Panc1 (cell line): ENCODE results near the gene ARHGEF10L. TPM values are rescaled to one million over a fixed set of nuclear protein-coding genes. Genes with fewer than 3 reads are reported as not detected.

Experiments used
- ATAC-seq: fragments of 200-7000 bp; cut with Tn5 transposase; 2 replicates; pipeline ENCODE4 v1.9.1; 2020; ENCODE audit warnings: mild to moderate bottlenecking, moderate library complexity
- BruUV-seq: library from RNA; stranded (reverse); fragments of 400-500 nt; replicated peaks from 2 replicates; lab custom pipeline; 2021; lab: Mats Ljungman, UMichigan
- CTCF ChIA-PET: fragments of 300-600 bp; sonication (Branson Sonifier 250); formaldehyde crosslinking; loops from one replicate; lab custom pipeline; 2022; ENCODE audit warnings: antibody characterized with exemption; lab: Charles Lee
- POLR2A ChIA-PET: fragments of 300-600 bp; sonication (Branson Sonifier 250); formaldehyde crosslinking; loops from one replicate; lab custom pipeline; 2022; ENCODE audit warnings: antibody characterized with exemption; lab: Charles Lee
- DNase-seq: peaks from one replicate; pipeline ENCODE4 v3.0.0-alpha.2; 2010; ENCODE audit warnings: low read depth, low spot score
- H3K27ac ChIP-seq: 2 replicates; pipeline ENCODE4 v1.5.1; 2011; ENCODE audit warnings: mild to moderate bottlenecking, low read length, inconsistent platforms
- H3K27me3 ChIP-seq: fragments of 200-500 bp; sonication (Bioruptor generic); 2 replicates; pipeline ENCODE4 v1.6.0; 2014; ENCODE audit warnings: low read length, inconsistent platforms; ENCODE audit not compliant: control insufficient read depth, insufficient read depth
- H3K36me3 ChIP-seq: fragments of 200-500 bp; sonication (Bioruptor generic); 2 replicates; pipeline ENCODE4 v1.5.1; 2014; ENCODE audit warnings: inconsistent platforms, mild to moderate bottlenecking, low read length, moderate library complexity; ENCODE audit not compliant: control insufficient read depth, insufficient read depth
- H3K4me1 ChIP-seq: 2 replicates; pipeline ENCODE4 v1.5.1; 2011; ENCODE audit warnings: inconsistent platforms, mild to moderate bottlenecking, low read length, moderate library complexity; ENCODE audit not compliant: control insufficient read depth, insufficient read depth
- H3K4me3 ChIP-seq, 2 experiments: 2 replicates each; pipeline ENCODE4 v1.5.1; 2011 to 2012; ENCODE audit warnings: low read depth in 2 of 2, low read length in 2 of 2, mild to moderate bottlenecking in 2 of 2, inconsistent platforms in 1 of 2, moderate library complexity in 1 of 2
- H3K9me3 ChIP-seq: fragments of 200-500 bp; sonication (Bioruptor generic); 2 replicates; pipeline ENCODE4 v1.5.1; 2014; ENCODE audit warnings: low read depth, mild to moderate bottlenecking, inconsistent platforms, low read length, moderate library complexity; ENCODE audit not compliant: control insufficient read depth, insufficient read depth
- CTCF ChIP-seq: fragments of 450-650 bp; IDR thresholded peaks from 2 replicates; pipeline ENCODE4 v1.5.1; 2017; ENCODE audit warnings: mild to moderate bottlenecking
- POLR2AphosphoS5 ChIP-seq: IDR thresholded peaks from 2 replicates; pipeline ENCODE4 v1.6.1; 2012; ENCODE audit warnings: mild to moderate bottlenecking, low read depth, low read length, moderate library complexity
- REST ChIP-seq, 2 experiments: IDR thresholded peaks; 2 replicates each; pipeline ENCODE4 v1.6.1; 2011 to 2012; ENCODE audit warnings: low read depth in 2 of 2, control low read depth in 1 of 2, low read length in 1 of 2, mild to moderate bottlenecking in 1 of 2, moderate library complexity in 1 of 2; ENCODE audit not compliant: insufficient read depth in 1 of 2
- SIN3A ChIP-seq: IDR thresholded peaks from 2 replicates; pipeline ENCODE4 v1.6.1; 2012; ENCODE audit warnings: low read depth, mild to moderate bottlenecking, low read length, moderate library complexity, borderline replicate concordance; ENCODE audit not compliant: insufficient read depth
- TCF7L2 ChIP-seq: IDR thresholded peaks from 2 replicates; pipeline ENCODE4 v1.6.1; 2011; ENCODE audit warnings: mild to moderate bottlenecking, low read depth, low read length, inconsistent platforms
- in situ Hi-C: cut with HindIII; loops from 2 replicates; pipeline ENCODE4 v1.10.0; 2016; ENCODE audit warnings: low sequenced_read_pairs, low pct_unique_long_range_greater_than_20kb
- intact Hi-C: fragments of 100-400 bp; cut with micrococcal nuclease; formaldehyde crosslinking; loops from one replicate; pipeline ENCODE4 v1.10.0; 2022; ENCODE audit not compliant: unreplicated experiment
- total RNA-seq: library from RNA; stranded (reverse); gene quantifications from one replicate; pipeline ENCODE4 v1.2.1, GENCODE V29; 2021; ENCODE audit not compliant: unreplicated experiment

Gene ARHGEF10L
- total RNA-seq, 1 experiment from 2014 or later: 5.9 TPM

GRCh38 chr1:17736625-17737024 is 197.1 kb downstream of the ARHGEF10L start:
- H3K4me3 ChIP-seq: no peak overlapping the region
- in situ Hi-C loops: no loop called here
- intact Hi-C loops: no loop called here
- ATAC-seq (no peak), DNase-seq (no peak)
- CTCF ChIA-PET: interaction anchor here (0.6 kb wide), 1 partner anchor 382 kb away, joined by 8 read pairs; no protein-coding TSS in a partner anchor
- no peaks in the 10 kb centered on the region for H3K9me3 ChIP-seq
- no peaks in the 10 kb centered on the region for H3K4me1 ChIP-seq
- BruUV-seq: no TSS peak
- no peak overlapping the region for H3K27ac ChIP-seq
- POLR2A ChIA-PET: no interaction called here
- H3K36me3 ChIP-seq: no peaks in the 10 kb centered on the region
- peaks cover 4% of the 10 kb centered on the region; the same call in 1 of the 2 replicates for H3K27me3 ChIP-seq
- TF ChIP-seq POLR2AphosphoS5 (no peak), TCF7L2 (no peak), CTCF (no peak), REST (IDR thresholded peaks at IDR 0.05; ENCODE audit: insufficient read depth in 1 of 2, low read depth in 2 of 2, low read length in 1 of 2) (no peak), SIN3A (no peak)

GRCh38 chr1:17739050-17739449 is 199.6 kb downstream of the ARHGEF10L start:
- no TSS peak for BruUV-seq
- ChIA-PET CTCF (no interaction called here), POLR2A (no interaction called here)
- Histone ChIP-seq H3K27me3 (peaks cover 11% of the 10 kb centered on the region), H3K4me1 (no peaks in the 10 kb centered on the region), H3K36me3 (no peaks in the 10 kb centered on the region), H3K27ac (no peak overlapping the region), H3K9me3 (no peaks in the 10 kb centered on the region), H3K4me3 (no peak overlapping the region)
- no peak for TF ChIP-seq CTCF
- no peak for TF ChIP-seq TCF7L2
- TF ChIP-seq POLR2AphosphoS5: no peak
- ATAC-seq: no peak
- DNase-seq: no peak
- in situ Hi-C loops: no loop called here
- intact Hi-C loops: no loop called here
